Central memory CD8-positive, alpha-beta T cell (primary cell): ENCODE measurements around the gene SLMAP.

Experiments
- ATAC-seq: fragments of 150-1000 bp; cut with Tn5 transposase; replicated peaks from 2 replicates; pipeline ENCODE4 v1.10.0; 2022; ENCODE audit warnings: mild to moderate bottlenecking, moderate FRiP score, moderate number of reproducible peaks; ENCODE audit not compliant: poor library complexity, severe bottlenecking; ENCODE audit errors: extremely low read depth
- DNase-seq, 2 donors: peaks; one replicate each; pipeline ENCODE4 v3.0.0; 2021; ENCODE audit warnings: low spot score in 2 of 2
- H3K27ac Mint-ChIP-seq: one replicate; pipeline ENCODE4 v1.8.0; 2022; ENCODE audit warnings: low read depth, mild to moderate bottlenecking, moderate library complexity, mixed read lengths
- H3K27me3 Mint-ChIP-seq: one replicate; pipeline ENCODE4 v1.8.0; 2022; ENCODE audit warnings: mixed read lengths
- H3K36me3 Mint-ChIP-seq: one replicate; pipeline ENCODE4 v1.8.0; 2022; ENCODE audit warnings: mild to moderate bottlenecking, moderate library complexity, mixed read lengths; ENCODE audit not compliant: insufficient read depth
- H3K4me1 Mint-ChIP-seq: one replicate; pipeline ENCODE4 v1.8.0; 2022; ENCODE audit warnings: mixed read lengths
- H3K4me3 Mint-ChIP-seq: one replicate; pipeline ENCODE4 v1.8.0; 2022; ENCODE audit warnings: mild to moderate bottlenecking, moderate library complexity, mixed read lengths
- H3K9me3 Mint-ChIP-seq: one replicate; pipeline ENCODE4 v1.8.0; 2022; ENCODE audit warnings: mixed read lengths

SLMAP gene

DNA sequence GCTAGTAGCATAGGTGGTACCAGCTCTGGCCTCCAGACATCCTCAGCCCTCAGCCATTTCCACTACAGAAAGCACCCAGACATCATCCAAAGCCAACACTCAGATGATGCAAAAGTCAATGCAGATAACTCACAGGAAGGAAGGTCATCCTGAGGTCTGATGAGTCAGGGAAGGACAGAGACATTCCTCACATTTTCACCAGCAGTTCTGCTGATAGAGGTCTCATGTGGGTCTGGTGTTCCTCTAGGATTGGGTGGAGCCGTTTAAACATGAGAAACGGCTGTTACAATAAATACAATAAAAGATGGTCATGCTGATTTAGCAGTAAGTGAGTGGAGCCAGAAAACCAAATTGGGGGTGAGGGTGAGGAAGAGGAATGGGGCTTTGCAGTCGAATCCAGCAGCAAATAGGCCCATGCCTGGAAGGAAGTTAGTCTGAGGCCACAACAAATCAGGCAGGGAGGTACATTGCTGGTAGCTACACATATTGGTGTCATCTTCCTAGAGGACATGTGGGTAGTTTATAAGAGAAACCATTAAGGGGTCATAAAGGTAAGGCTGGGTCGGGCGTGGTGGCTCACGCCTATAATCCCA lies 218.8 kb downstream of the SLMAP start:
- DNase-seq (no peak), ATAC-seq (no peak)
- Mint-ChIP-seq H3K27me3 (no peaks in the 10 kb centered on the region), H3K36me3 (peaks cover 2% of the 10 kb centered on the region), H3K9me3 (no peaks in the 10 kb centered on the region), H3K4me1 (no peaks in the 10 kb centered on the region), H3K4me3 (no peak overlapping the region), H3K27ac (no peak overlapping the region)

- H3K36me3 Mint-ChIP-seq, result no peaks in the 10 kb centered on the region
- DNase-seq, result no peak
- ATAC-seq, result no peak
- H3K27ac Mint-ChIP-seq, result no peak overlapping the region
- peaks cover 5% of the 10 kb centered on the region for H3K4me1 Mint-ChIP-seq
- H3K27me3 Mint-ChIP-seq, result no peaks in the 10 kb centered on the region
- no peak overlapping the region for H3K4me3 Mint-ChIP-seq
- no peaks in the 10 kb centered on the region for H3K9me3 Mint-ChIP-seq
These were observed 221.7 kb downstream of the SLMAP start for GRCh38 chr3:57977818-57978235.

- H3K9me3 Mint-ChIP-seq, result no peaks in the 10 kb centered on the region
- no peaks in the 10 kb centered on the region for H3K36me3 Mint-ChIP-seq
- H3K27ac Mint-ChIP-seq, result no peak overlapping the region
- no peak for DNase-seq
- no peak for ATAC-seq
- no peaks in the 10 kb centered on the region for H3K27me3 Mint-ChIP-seq
- H3K4me1 Mint-ChIP-seq, result peaks cover 9% of the 10 kb centered on the region
- H3K4me3 Mint-ChIP-seq, result no peak overlapping the region
These were observed 222.2 kb downstream of the SLMAP start for GRCh38 chr3:57978316-57978715.
